Calu3 (cell line): ENCODE data around the gene CFAP57. TPM values are rescaled to one million over a fixed set of nuclear protein-coding genes. Genes with fewer than 3 reads are reported as not detected.

Source experiments
- microRNA-seq: library from miRNA; unstranded; fragments of <30 nt; microRNA quantifications from one replicate; pipeline ENCODE4 v1.2.0, GENCODE V29; 2022
- total RNA-seq: library from RNA; stranded (reverse); gene quantifications from 2 replicates; pipeline ENCODE4 v1.2.3, GENCODE V29; 2022

Gene CFAP57
- total RNA-seq, 1 experiment from 2014 or later: 0.26 TPM

Small RNAs within 50 kb of the gene (microRNA-seq; reads per million reads assigned to microRNA genes)
- gene MIR6733: 1.8 reads per million

Other genes with a start within 250 kb of the CFAP57 start
- 163 and 183 TPM in 2 replicates for gene SLC2A1, start 213.5 kb upstream of the CFAP57 start, total RNA-seq
- gene EBNA1BP2, start within 50 bp of the CFAP57 start, total RNA-seq: 128 and 132 TPM in 2 replicates
- gene TMEM125, start 97.7 kb downstream of the CFAP57 start, total RNA-seq: 20.7 and 24.4 TPM in 2 replicates
- 16.8 and 19.9 TPM in 2 replicates for gene C1orf210, start 113.3 kb downstream of the CFAP57 start, total RNA-seq
- not detected in 2 replicates for gene TIE1, start 128.7 kb downstream of the CFAP57 start, total RNA-seq
- gene MPL, start 165.5 kb downstream of the CFAP57 start, total RNA-seq: 0.52 and 0.73 TPM in 2 replicates
- gene CDC20, start 186.7 kb downstream of the CFAP57 start, total RNA-seq: 128 and 134 TPM in 2 replicates
- 107 and 117 TPM in 2 replicates for gene ELOVL1, start 195.7 kb downstream of the CFAP57 start, total RNA-seq
- gene MED8, start 217.5 kb downstream of the CFAP57 start, total RNA-seq: 31.1 and 32.8 TPM in 2 replicates
- 77.3 and 78.7 TPM in 2 replicates for gene SZT2, start 217.6 kb downstream of the CFAP57 start, total RNA-seq